ENCODE data around the gene KIF7.

Gene KIF7

GRCh38 chr15:89648106-89649012 lies 6.9 kb downstream of the KIF7 start:
- DNase-seq = no peak

- peak; percentile 79 for DNase-seq
These were observed 7.9 kb downstream of the KIF7 start for GRCh38 chr15:89647191-89647851.

- DNase-seq = no peak
These were observed 8.7 kb downstream of the KIF7 start for GRCh38 chr15:89646416-89647141.

GRCh38 chr15:89645680-89646079 lies 9.6 kb downstream of the KIF7 start:
- no peak for DNase-seq

GRCh38 chr15:89642106-89642505 lies 13.2 kb downstream of the KIF7 start:
- DNase-seq = no peak

GRCh38 chr15:89641053-89641452 lies 14.2 kb downstream of the KIF7 start:
- DNase-seq = no peak

- no peak for DNase-seq
These were observed 15.0 kb downstream of the KIF7 start for GRCh38 chr15:89640245-89640644.

GRCh38 chr15:89633585-89633984 lies 21.7 kb downstream of the KIF7 start:
- no peak for DNase-seq

GRCh38 chr15:89632563-89633430 lies 22.5 kb downstream of the KIF7 start:
- DNase-seq = no peak

- no peak for DNase-seq
These were observed 23.4 kb downstream of the KIF7 start for GRCh38 chr15:89631902-89632264.

GRCh38 chr15:89630974-89631901 lies 24.0 kb downstream of the KIF7 start:
- DNase-seq = no peak

GRCh38 chr15:89630260-89630659 lies 25.0 kb downstream of the KIF7 start:
- DNase-seq = no peak

- DNase-seq = no peak
These were observed 25.4 kb downstream of the KIF7 start for GRCh38 chr15:89629829-89630228.

GRCh38 chr15:89628806-89629715 lies 26.2 kb downstream of the KIF7 start:
- no peak for DNase-seq

GRCh38 chr15:89628301-89628700 lies 27.0 kb downstream of the KIF7 start:
- DNase-seq = no peak

GRCh38 chr15:89627256-89627970 lies 27.9 kb downstream of the KIF7 start:
- DNase-seq = no peak

- DNase-seq = no peak
These were observed 29.6 kb downstream of the KIF7 start for GRCh38 chr15:89625716-89626115.

- DNase-seq = no peak
These were observed 32.1 kb downstream of the KIF7 start for GRCh38 chr15:89623165-89623564.

- no peak for DNase-seq
These were observed 33.7 kb downstream of the KIF7 start for GRCh38 chr15:89621547-89621946.

- DNase-seq = no peak
These were observed 39.0 kb downstream of the KIF7 start for GRCh38 chr15:89616228-89616627.
